Activated CD4-positive, alpha-beta T cell treated with anti-CD3 and anti-CD28 coated beads, Interleukin-2, amount 10 ng/mL, durations not matched to agents 24 days and 14 days (primary cell): ENCODE data around the gene MAGI1. TPM values are rescaled to one million over a fixed set of nuclear protein-coding genes. Genes with fewer than 3 reads are reported as not detected.

ENCODE experiments used
- DNase-seq: peaks from one replicate; pipeline ENCODE4 v3.0.0; 2022
- H3K27ac Mint-ChIP-seq: one replicate; pipeline ENCODE4 v1.8.0; 2022; ENCODE audit warnings: mild to moderate bottlenecking, mixed read lengths
- H3K27me3 Mint-ChIP-seq: one replicate; pipeline ENCODE4 v1.8.0; 2022; ENCODE audit warnings: mixed read lengths
- H3K36me3 Mint-ChIP-seq: one replicate; pipeline ENCODE4 v1.8.0; 2022; ENCODE audit warnings: low read depth, mild to moderate bottlenecking, mixed read lengths
- H3K4me1 Mint-ChIP-seq: one replicate; pipeline ENCODE4 v1.8.0; 2021; ENCODE audit warnings: mixed read lengths
- H3K4me3 Mint-ChIP-seq: one replicate; pipeline ENCODE4 v1.8.0; 2022; ENCODE audit warnings: mild to moderate bottlenecking, moderate library complexity, mixed read lengths
- H3K9me3 Mint-ChIP-seq: one replicate; pipeline ENCODE4 v1.8.0; 2021; ENCODE audit warnings: mixed read lengths
- intact Hi-C: fragments of 100-400 bp; cut with micrococcal nuclease; formaldehyde crosslinking; loops from one replicate; pipeline ENCODE4 v1.15.1; 2023
- total RNA-seq: library from RNA; stranded (reverse); gene quantifications from 2 replicates; pipeline ENCODE4 v1.2.3, GENCODE V29; 2022

MAGI1 gene
- total RNA-seq, 1 donor from 2014 or later, result 2.0 TPM

DNA sequence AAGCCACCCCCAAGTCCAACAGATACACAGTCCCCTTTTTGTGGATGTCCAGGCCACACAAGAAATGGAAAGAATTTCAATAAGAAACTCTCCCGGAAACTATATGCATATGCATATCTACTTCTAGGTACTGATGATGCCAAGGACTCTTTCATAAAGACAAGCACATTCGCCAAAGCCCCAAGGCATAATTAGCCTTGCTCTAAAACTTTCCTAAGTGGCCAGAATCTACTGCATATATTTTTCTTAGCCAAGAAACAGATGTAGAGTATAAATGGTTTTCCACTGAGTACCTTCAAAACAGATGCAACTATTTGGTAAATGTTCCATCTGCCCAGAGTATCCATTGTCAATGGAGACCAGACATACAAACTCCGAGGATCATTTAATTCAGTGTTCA, 73.9 kb downstream of the MAGI1 start:
- Mint-ChIP-seq H3K27me3 (no peaks in the 10 kb centered on the region), H3K4me3 (peak overlapping the region; percentile 18), H3K4me1 (peaks cover 11% of the 10 kb centered on the region), H3K9me3 (peaks cover 3% of the 10 kb centered on the region), H3K36me3 (no peaks in the 10 kb centered on the region), H3K27ac (peak overlapping the region; percentile 72)
- DNase-seq, result no peak
- intact Hi-C loops, result loop anchor here (1.0 to 5.0 kb wide), 2 partner anchors 68 to 257 kb away; partner anchors contain the start of gene SLC25A26

- intact Hi-C loops, result loop anchor here (1.0 to 5.0 kb wide), 2 partner anchors 69 to 258 kb away; partner anchors contain the start of gene SLC25A26
- no peak for DNase-seq
- H3K27me3 Mint-ChIP-seq, result no peaks in the 10 kb centered on the region
- peaks cover 11% of the 10 kb centered on the region for H3K4me1 Mint-ChIP-seq
- no peaks in the 10 kb centered on the region for H3K36me3 Mint-ChIP-seq
- H3K4me3 Mint-ChIP-seq, result peak overlapping the region; percentile 34
- H3K27ac Mint-ChIP-seq, result peak overlapping the region; percentile 81
- H3K9me3 Mint-ChIP-seq, result peaks cover 3% of the 10 kb centered on the region
Observed at GRCh38 chr3:65963787-65964677, 74.7 kb downstream of the MAGI1 start.

DNA sequence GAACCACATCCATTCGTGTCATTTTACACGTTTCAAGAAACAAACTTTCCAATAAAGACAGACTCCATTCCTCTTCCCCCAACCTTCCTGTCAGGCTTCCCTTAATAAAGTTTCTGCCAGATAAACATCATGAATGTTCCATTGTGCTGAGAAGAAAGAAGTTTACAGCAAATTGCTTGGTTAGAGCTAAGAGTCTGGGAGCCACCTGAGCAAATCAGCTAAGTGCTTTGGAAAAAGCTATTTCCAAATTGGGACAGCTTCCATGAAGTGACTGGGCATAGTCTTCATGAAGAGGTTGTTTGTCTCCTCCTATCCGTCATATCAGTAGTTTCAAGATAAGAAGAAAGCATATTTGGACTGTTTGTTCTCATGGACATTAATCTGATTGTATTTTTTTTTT, 77.0 kb downstream of the MAGI1 start:
- H3K4me1 Mint-ChIP-seq, result peaks cover 11% of the 10 kb centered on the region
- DNase-seq, result no peak
- no peaks in the 10 kb centered on the region for H3K27me3 Mint-ChIP-seq
- no peaks in the 10 kb centered on the region for H3K36me3 Mint-ChIP-seq
- intact Hi-C loops, result loop anchor here (5.0 kb wide), 1 partner anchor 261 kb away; the partner anchor contains the start of gene SLC25A26
- no peak overlapping the region for H3K4me3 Mint-ChIP-seq
- H3K9me3 Mint-ChIP-seq, result peaks cover 3% of the 10 kb centered on the region
- H3K27ac Mint-ChIP-seq, result no peak overlapping the region

DNA sequence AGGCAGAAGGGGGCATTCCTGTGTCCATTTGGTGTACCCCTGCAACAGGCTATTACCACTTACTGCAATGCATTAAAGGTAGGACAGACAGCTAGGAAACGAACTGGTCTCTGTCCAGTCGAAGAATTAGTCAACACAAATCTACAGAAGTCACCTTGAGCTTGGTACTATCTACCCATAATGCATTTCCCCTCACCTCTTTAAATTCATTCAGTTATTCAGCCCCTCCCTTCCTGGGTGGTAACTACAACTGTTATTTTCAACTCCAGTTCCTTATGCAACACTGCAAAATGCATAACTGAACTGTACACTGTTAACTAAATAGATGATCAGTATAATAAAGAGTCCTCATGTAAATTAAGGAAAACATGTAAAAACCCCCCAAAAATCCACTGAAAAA, 77.6 kb downstream of the MAGI1 start:
- no peak for DNase-seq
- peaks cover 3% of the 10 kb centered on the region for H3K9me3 Mint-ChIP-seq
- no peak overlapping the region for H3K4me3 Mint-ChIP-seq
- intact Hi-C loops, result loop anchor here (5.0 kb wide), 1 partner anchor 261 kb away; the partner anchor contains the start of gene SLC25A26
- H3K4me1 Mint-ChIP-seq, result peaks cover 11% of the 10 kb centered on the region
- H3K27me3 Mint-ChIP-seq, result no peaks in the 10 kb centered on the region
- no peak overlapping the region for H3K27ac Mint-ChIP-seq
- no peaks in the 10 kb centered on the region for H3K36me3 Mint-ChIP-seq

- no peak for DNase-seq
- H3K27me3 Mint-ChIP-seq, result no peaks in the 10 kb centered on the region
- H3K4me1 Mint-ChIP-seq, result peaks cover 11% of the 10 kb centered on the region
- H3K36me3 Mint-ChIP-seq, result no peaks in the 10 kb centered on the region
- intact Hi-C loops, result loop anchor here (5.0 kb wide), 1 partner anchor 262 kb away; the partner anchor contains the start of gene SLC25A26
- H3K27ac Mint-ChIP-seq, result no peak overlapping the region
- H3K4me3 Mint-ChIP-seq, result no peak overlapping the region
- H3K9me3 Mint-ChIP-seq, result no peaks in the 10 kb centered on the region
Observed at GRCh38 chr3:65960087-65960486, 78.6 kb downstream of the MAGI1 start.

DNA sequence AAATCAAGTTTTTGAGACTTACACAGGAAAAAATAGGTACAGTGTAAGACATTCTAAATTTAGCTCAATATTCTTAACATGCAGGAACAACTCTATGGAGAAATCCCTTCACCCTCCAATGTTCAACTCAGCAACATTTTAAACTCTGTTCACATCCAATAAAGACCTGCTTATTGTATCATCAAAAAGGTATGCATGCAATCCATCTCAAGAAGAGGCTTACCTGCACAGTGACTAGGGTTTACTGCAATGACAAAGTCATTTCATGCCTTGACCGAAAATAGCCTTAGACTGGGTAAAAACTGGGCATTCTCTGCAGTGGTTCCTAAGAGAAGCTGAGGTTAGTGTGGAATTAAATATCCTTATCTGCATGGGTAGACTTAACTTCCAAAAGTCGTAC, 80.5 kb downstream of the MAGI1 start:
- intact Hi-C loops, result no loop called here
- no peaks in the 10 kb centered on the region for H3K9me3 Mint-ChIP-seq
- H3K27me3 Mint-ChIP-seq, result no peaks in the 10 kb centered on the region
- no peak overlapping the region for H3K4me3 Mint-ChIP-seq
- H3K27ac Mint-ChIP-seq, result no peak overlapping the region
- H3K4me1 Mint-ChIP-seq, result no peaks in the 10 kb centered on the region
- no peak for DNase-seq
- no peaks in the 10 kb centered on the region for H3K36me3 Mint-ChIP-seq

GRCh38 chr3:65955792-65956477, 82.8 kb downstream of the MAGI1 start:
- H3K9me3 Mint-ChIP-seq, result no peaks in the 10 kb centered on the region
- no peaks in the 10 kb centered on the region for H3K36me3 Mint-ChIP-seq
- H3K27me3 Mint-ChIP-seq, result no peaks in the 10 kb centered on the region
- no peak overlapping the region for H3K27ac Mint-ChIP-seq
- no peak overlapping the region for H3K4me3 Mint-ChIP-seq
- no peak for DNase-seq
- no peaks in the 10 kb centered on the region for H3K4me1 Mint-ChIP-seq
- intact Hi-C loops, result no loop called here

DNA sequence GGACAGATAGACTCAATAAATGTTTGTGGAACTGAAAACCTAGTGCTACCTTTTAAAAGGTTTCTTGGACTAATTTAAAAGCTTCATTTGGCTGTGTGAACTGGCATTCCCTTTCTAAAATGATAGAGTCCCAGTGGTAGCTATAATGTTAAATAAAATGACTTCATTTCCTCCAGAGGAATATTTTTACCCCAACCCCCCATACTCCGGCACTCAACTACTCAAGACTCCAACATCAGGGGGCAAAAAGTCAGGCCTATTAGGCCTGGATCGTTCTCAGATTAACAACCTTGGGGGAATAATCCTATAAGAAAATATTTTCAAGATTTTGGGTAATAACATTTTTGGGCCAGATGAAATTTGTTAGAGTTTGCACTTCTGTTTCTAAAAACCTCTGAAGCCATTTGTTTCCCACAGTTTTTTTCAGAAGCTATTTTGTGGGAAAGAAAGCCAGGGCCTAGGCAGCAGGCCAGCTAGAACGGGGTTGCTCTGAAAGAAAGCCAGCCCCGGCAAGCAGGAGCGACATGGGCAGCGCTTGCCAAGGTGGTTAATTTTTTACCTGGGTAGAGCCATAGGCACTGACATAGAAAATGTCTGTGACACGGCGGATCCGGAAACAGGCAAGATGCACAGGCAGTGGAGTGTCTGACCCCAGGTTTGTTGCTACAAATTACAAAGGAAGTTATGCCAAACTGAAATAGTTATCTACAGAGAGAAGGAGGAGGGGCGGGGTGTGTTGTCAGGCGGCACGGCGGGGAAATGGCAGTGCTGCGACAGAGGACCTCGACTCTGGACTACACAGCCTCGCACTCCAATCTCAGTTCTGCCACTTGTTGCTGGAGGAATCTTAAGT, 84.6 kb downstream of the MAGI1 start:
- intact Hi-C loops, result no loop called here
- Mint-ChIP-seq H3K4me3 (no peak overlapping the region), H3K36me3 (peaks cover 2% of the 10 kb centered on the region), H3K4me1 (no peaks in the 10 kb centered on the region), H3K27ac (no peak overlapping the region), H3K9me3 (peaks cover 3% of the 10 kb centered on the region), H3K27me3 (no peaks in the 10 kb centered on the region)
- DNase-seq, result no peak

- H3K27me3 Mint-ChIP-seq, result no peaks in the 10 kb centered on the region
- intact Hi-C loops, result no loop called here
Observed at GRCh38 chr3:65953301-65953812, 85.4 kb downstream of the MAGI1 start.

DNA sequence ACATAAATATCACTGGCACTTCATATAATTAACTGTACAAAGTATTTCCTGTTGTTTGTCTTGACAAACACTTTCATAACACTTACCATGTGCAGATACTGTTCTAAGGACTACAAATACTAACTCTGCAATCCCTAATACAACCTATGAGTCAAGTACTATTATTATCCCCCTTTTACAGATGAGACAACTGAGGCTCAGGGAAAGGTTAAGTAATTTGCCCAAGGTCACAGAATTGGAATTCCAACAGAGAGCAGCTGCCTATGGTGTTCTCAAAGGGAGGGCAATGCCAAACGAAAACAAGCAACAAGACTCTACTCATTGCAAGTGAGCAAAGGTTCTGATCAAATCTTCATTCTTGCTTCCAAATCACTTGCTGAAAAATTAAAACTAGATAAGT, 85.9 kb downstream of the MAGI1 start:
- H3K36me3 Mint-ChIP-seq, result peaks cover 2% of the 10 kb centered on the region
- no peaks in the 10 kb centered on the region for H3K4me1 Mint-ChIP-seq
- H3K27me3 Mint-ChIP-seq, result no peaks in the 10 kb centered on the region
- no peak for DNase-seq
- H3K4me3 Mint-ChIP-seq, result no peak overlapping the region
- intact Hi-C loops, result no loop called here
- H3K27ac Mint-ChIP-seq, result no peak overlapping the region
- H3K9me3 Mint-ChIP-seq, result peaks cover 3% of the 10 kb centered on the region

More at GRCh38 chr3:65953301-65953812, 85.4 kb downstream of the MAGI1 start:
- H3K27ac Mint-ChIP-seq, result no peak overlapping the region
- DNase-seq, result no peak
- H3K36me3 Mint-ChIP-seq, result peaks cover 2% of the 10 kb centered on the region
- H3K4me1 Mint-ChIP-seq, result no peaks in the 10 kb centered on the region
- H3K4me3 Mint-ChIP-seq, result no peak overlapping the region
- peaks cover 3% of the 10 kb centered on the region for H3K9me3 Mint-ChIP-seq

DNA sequence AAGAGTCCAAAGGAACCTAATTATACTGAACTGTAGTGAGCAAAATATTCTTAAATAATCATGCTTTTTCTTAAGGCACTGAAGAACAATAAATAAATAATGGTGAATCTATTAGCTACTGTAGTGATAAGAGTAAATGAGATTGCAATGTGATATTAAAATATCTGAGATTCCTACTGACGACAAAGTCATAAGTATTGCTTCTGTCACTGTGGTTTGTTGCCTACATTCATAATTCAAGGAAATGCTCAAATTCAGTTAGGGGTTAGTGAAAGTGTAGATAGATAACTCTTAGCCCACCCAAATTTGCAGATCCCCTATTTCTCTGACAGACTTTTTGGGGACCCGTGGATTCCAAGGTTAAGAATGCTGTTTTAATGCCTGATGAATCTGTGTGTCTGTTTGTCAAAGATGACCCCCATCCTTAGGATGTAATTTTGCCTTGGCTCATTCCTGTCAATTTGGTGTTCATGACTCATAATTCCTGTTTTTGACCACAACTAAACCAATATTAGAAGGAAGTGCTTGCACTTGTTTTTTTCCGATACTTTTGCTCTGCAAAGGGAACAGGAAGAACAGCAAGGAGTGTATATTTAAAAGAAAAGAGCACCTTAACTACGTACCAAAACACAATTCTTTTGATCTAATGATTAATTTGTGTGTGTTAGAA, 86.7 kb downstream of the MAGI1 start:
- Mint-ChIP-seq H3K4me1 (no peaks in the 10 kb centered on the region), H3K4me3 (no peak overlapping the region), H3K27ac (no peak overlapping the region), H3K27me3 (no peaks in the 10 kb centered on the region), H3K36me3 (peaks cover 2% of the 10 kb centered on the region), H3K9me3 (peaks cover 3% of the 10 kb centered on the region)
- DNase-seq, result no peak
- intact Hi-C loops, result no loop called here

DNA sequence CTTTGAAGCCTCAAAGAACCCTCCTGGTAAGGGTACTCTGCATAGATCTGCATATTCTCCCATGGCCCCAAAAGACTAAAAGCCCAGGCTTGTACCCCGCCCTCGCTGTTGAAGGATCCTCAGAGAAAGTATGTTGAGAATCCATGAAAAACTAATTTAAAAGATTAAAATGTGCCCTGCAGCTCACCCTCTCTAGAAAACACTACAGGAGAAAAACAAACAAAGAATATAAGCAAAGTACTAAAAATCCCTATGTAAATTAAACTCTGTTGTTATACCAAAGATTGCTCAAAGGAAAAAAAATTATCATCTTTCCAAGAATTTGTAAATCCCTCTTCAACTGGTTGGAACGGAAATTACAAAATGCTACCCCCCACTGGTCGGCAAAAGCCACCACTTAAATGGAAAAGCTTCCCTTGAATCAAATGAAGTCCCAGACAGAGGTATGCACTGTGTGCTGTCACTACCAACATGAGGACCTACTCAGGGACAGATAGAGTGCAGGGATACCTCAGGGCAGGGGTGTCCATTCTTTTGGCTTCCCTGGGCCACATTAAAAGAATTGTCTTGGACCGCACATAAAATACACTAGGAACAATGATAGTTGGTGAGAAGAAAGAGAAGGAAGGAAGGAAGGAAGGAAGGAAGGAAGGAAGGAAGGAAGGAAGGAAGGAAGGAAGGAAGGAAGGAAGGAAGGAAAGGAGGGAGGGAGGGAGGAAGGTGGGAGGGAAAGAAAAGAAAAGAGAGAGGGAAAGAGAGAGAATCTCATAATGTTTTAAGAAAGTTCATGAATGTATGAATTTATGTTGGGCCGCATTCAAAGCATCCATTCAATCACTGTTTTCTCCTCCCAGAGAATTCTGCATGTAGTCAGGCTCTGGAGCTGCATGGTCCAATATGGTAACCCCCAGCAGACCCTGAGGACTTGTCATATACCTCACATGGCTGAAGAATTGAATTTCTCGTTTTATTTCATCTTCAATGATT, 88.1 kb downstream of the MAGI1 start:
- H3K4me3 Mint-ChIP-seq, result no peak overlapping the region
- H3K27ac Mint-ChIP-seq, result no peak overlapping the region
- peaks cover 2% of the 10 kb centered on the region for H3K36me3 Mint-ChIP-seq
- intact Hi-C loops, result no loop called here
- DNase-seq, result no peak
- H3K27me3 Mint-ChIP-seq, result no peaks in the 10 kb centered on the region
- peaks cover 3% of the 10 kb centered on the region for H3K9me3 Mint-ChIP-seq
- H3K4me1 Mint-ChIP-seq, result no peaks in the 10 kb centered on the region
